Neural progenitor cell (in vitro differentiated cells): ENCODE measurements around the gene SHISA3.

Source experiments
- EZH2 ChIP-seq: fragments of 200-600 bp; sonication (generic); IDR thresholded peaks from 2 replicates; pipeline ENCODE4 v1.6.1; 2017; ENCODE audit warnings: antibody characterized with exemption, mild to moderate bottlenecking, moderate library complexity
- TF ChIP-seq, protein P1 (sequence below): fragments of 200-600 bp; sonication (generic); IDR thresholded peaks from 2 replicates; pipeline ENCODE4 v1.5.1; 2017; ENCODE audit warnings: antibody characterized with exemption, mild to moderate bottlenecking

DNA sequence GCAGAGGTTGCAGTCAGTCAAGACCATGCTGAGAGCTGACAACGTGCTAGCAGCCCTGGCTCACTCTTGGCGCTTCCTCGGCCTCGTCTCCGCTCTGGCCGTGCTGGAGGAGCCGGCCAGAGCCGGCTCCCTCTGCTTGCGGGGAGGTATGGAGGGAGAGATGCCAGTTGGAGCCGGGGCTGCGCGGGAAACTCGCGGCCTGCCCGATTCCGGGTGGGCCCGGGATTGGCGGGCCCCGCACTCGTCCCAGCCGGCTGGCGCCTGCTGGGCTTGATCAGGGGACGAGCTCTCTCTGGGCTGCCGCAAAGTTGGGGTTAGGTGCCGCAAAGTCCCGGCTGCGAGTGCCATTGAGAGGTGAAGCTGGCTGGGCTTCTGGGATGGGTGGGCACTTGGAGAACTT lies 27.8 kb upstream of the SHISA3 start:
- TF ChIP-seq, protein P1, sequence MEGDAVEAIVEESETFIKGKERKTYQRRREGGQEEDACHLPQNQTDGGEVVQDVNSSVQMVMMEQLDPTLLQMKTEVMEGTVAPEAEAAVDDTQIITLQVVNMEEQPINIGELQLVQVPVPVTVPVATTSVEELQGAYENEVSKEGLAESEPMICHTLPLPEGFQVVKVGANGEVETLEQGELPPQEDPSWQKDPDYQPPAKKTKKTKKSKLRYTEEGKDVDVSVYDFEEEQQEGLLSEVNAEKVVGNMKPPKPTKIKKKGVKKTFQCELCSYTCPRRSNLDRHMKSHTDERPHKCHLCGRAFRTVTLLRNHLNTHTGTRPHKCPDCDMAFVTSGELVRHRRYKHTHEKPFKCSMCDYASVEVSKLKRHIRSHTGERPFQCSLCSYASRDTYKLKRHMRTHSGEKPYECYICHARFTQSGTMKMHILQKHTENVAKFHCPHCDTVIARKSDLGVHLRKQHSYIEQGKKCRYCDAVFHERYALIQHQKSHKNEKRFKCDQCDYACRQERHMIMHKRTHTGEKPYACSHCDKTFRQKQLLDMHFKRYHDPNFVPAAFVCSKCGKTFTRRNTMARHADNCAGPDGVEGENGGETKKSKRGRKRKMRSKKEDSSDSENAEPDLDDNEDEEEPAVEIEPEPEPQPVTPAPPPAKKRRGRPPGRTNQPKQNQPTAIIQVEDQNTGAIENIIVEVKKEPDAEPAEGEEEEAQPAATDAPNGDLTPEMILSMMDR, result no peak
- no peak for TF ChIP-seq EZH2
